ENCODE measurements around the gene SOX9. TPM values are rescaled to one million over a fixed set of nuclear protein-coding genes. Genes with fewer than 3 reads are reported as not detected.

Gene SOX9
- total RNA-seq, 3 donors from 2014 or later = 3.0 to 47.7 (median 15.7) TPM

GRCh38 chr17:72150632-72151460, 30.0 kb downstream of the SOX9 start:
- TF ChIP-seq POLR2AphosphoS5 (IDR thresholded peaks at IDR 0.05) (no peak), POLR2A (IDR thresholded peaks at IDR 0.05) (no peak), CTCF (IDR thresholded peaks at IDR 0.05) (no peak)
- intact Hi-C loops (cut with DNase I; ENCODE audit: low total_unique reads) = no loop called here

GRCh38 chr17:72151565-72152386, 31.0 kb downstream of the SOX9 start:
- DNase-seq (ENCODE audit: low spot score in 2 of 2) = peak; percentile 78 to 79
- no peaks in the 10 kb centered on the region for H3K27me3 ChIP-seq
- H3K9me3 ChIP-seq = no peaks in the 10 kb centered on the region
- H3K36me3 ChIP-seq = no peaks in the 10 kb centered on the region
- H3K27ac ChIP-seq = peak overlapping the region; percentile 81 to 85
- TF ChIP-seq POLR2AphosphoS5 (IDR thresholded peaks at IDR 0.05) (peak in 2 of 3 donors; percentile 48 to 61), POLR2A (IDR thresholded peaks at IDR 0.05) (no peak), CTCF (IDR thresholded peaks at IDR 0.05) (peak in 1 of 3 donors; percentile 12)
- intact Hi-C loops (cut with DNase I; ENCODE audit: low total_unique reads) = no loop called here
- peaks cover 0 to 13% of the 10 kb centered on the region in 2 donors for H3K4me1 ChIP-seq
- no peak overlapping the region for H3K4me3 ChIP-seq

More at GRCh38 chr17:72150632-72151460, 30.0 kb downstream of the SOX9 start:
- no peak overlapping the region for H3K4me3 ChIP-seq
- no peaks in the 10 kb centered on the region for H3K27me3 ChIP-seq
- H3K27ac ChIP-seq = peak overlapping the region; percentile 81 to 85
- no peak for DNase-seq (ENCODE audit: low spot score in 2 of 2)
- peaks cover 0 to 13% of the 10 kb centered on the region in 2 donors for H3K4me1 ChIP-seq
- H3K9me3 ChIP-seq = no peaks in the 10 kb centered on the region
- H3K36me3 ChIP-seq = no peaks in the 10 kb centered on the region

GRCh38 chr17:72152387-72152929, 31.6 kb downstream of the SOX9 start:
- peaks cover 0 to 13% of the 10 kb centered on the region in 2 donors for H3K4me1 ChIP-seq
- no peaks in the 10 kb centered on the region for H3K9me3 ChIP-seq
- H3K27ac ChIP-seq = peak overlapping the region; percentile 81 to 85
- no peaks in the 10 kb centered on the region for H3K36me3 ChIP-seq
- intact Hi-C loops (cut with DNase I; ENCODE audit: low total_unique reads) = no loop called here
- TF ChIP-seq POLR2AphosphoS5 (IDR thresholded peaks at IDR 0.05) (no peak), POLR2A (IDR thresholded peaks at IDR 0.05) (no peak), CTCF (IDR thresholded peaks at IDR 0.05) (no peak)
- H3K4me3 ChIP-seq = no peak overlapping the region
- DNase-seq (ENCODE audit: low spot score in 2 of 2) = no peak
- no peaks in the 10 kb centered on the region for H3K27me3 ChIP-seq

GRCh38 chr17:72158895-72159885, 38.4 kb downstream of the SOX9 start:
- intact Hi-C loops (cut with DNase I; ENCODE audit: low total_unique reads) = no loop called here
- Histone ChIP-seq H3K36me3 (no peaks in the 10 kb centered on the region), H3K9me3 (no peaks in the 10 kb centered on the region), H3K27me3 (no peaks in the 10 kb centered on the region), H3K4me3 (no peak overlapping the region), H3K4me1 (no peaks in the 10 kb centered on the region), H3K27ac (no peak overlapping the region)
- TF ChIP-seq POLR2A (IDR thresholded peaks at IDR 0.05) (no peak), CTCF (IDR thresholded peaks at IDR 0.05) (no peak), POLR2AphosphoS5 (IDR thresholded peaks at IDR 0.05) (no peak)
- DNase-seq (ENCODE audit: low spot score in 2 of 2) = no peak

All from breast epithelium (tissue), 4 donors.